Lower lobe of right lung (tissue), 2 donors: Measurements from ENCODE around the gene LGALS1. TPM values are rescaled to one million over a fixed set of nuclear protein-coding genes. Genes with fewer than 3 reads are reported as not detected.
A peak's percentile ranks its signal among the peaks of the same experiment; 100 is the strongest.
"Not testable (repeated sequence)": the region's sequence is repeated elsewhere in the genome, so short reads cannot be mapped to it uniquely, and the experiment has no call there.

Source experiments
- ATAC-seq, 2 donors: fragments of 200-7000 bp; cut with Tn5 transposase; one replicate each; pipeline ENCODE4 v1.9.1; 2020 to 2022; ENCODE audit warnings: mild to moderate bottlenecking in 2 of 2, moderate library complexity in 2 of 2
- DNase-seq: peaks from one replicate; pipeline ENCODE4 v3.0.0-alpha.2; 2020
- H3K27ac ChIP-seq: fragments of 200-600 bp; one replicate; pipeline ENCODE4 v1.8.0; 2022
- H3K27me3 ChIP-seq: fragments of 200-600 bp; one replicate; pipeline ENCODE4 v1.8.0; 2022; ENCODE audit warnings: low read depth
- H3K36me3 ChIP-seq: fragments of 200-600 bp; one replicate; pipeline ENCODE4 v1.8.0; 2022; ENCODE audit warnings: mild to moderate bottlenecking
- H3K4me1 ChIP-seq: fragments of 200-600 bp; one replicate; pipeline ENCODE4 v1.8.0; 2022
- H3K4me3 ChIP-seq: fragments of 200-600 bp; one replicate; pipeline ENCODE4 v1.8.0; 2022; ENCODE audit warnings: mild to moderate bottlenecking
- H3K9me3 ChIP-seq: fragments of 200-600 bp; one replicate; pipeline ENCODE4 v1.8.0; 2022
- intact Hi-C: fragments of 100-400 bp; cut with DNase I; formaldehyde crosslinking; loops from one replicate; pipeline ENCODE4 v1.11.0; 2022
- total RNA-seq: library from RNA; stranded (reverse); fragmentation: NEBNext Ultra II Directional; extraction: Animal tissue kit (Norgen Biotek cat#: 25700); gene quantifications from one replicate; pipeline ENCODE4 v1.2.1, GENCODE V29; 2021
- TF ChIP-seq, protein P1 (sequence below): fragments of 200-600 bp; IDR thresholded peaks from one replicate; pipeline ENCODE4 v1.8.0; 2022; ENCODE audit warnings: antibody characterized with exemption, mild to moderate bottlenecking
- donor health status: DM: no; HTN: yes; CAD: no; lungs with severe emphysema.

LGALS1 gene
- total RNA-seq, 1 donor from 2014 or later: 425 TPM

GRCh38 chr22:37650463-37651136 lies 24.8 kb upstream of the LGALS1 start:
- Histone ChIP-seq H3K27me3 (no peaks in the 10 kb centered on the region), H3K4me3 (no peak overlapping the region), H3K9me3 (no peaks in the 10 kb centered on the region), H3K4me1 (no peaks in the 10 kb centered on the region), H3K36me3 (peaks cover 70% of the 10 kb centered on the region), H3K27ac (no peak overlapping the region)
- ATAC-seq (no peak), DNase-seq (no peak)
- intact Hi-C loops: no loop called here
- TF ChIP-seq, protein P1, sequence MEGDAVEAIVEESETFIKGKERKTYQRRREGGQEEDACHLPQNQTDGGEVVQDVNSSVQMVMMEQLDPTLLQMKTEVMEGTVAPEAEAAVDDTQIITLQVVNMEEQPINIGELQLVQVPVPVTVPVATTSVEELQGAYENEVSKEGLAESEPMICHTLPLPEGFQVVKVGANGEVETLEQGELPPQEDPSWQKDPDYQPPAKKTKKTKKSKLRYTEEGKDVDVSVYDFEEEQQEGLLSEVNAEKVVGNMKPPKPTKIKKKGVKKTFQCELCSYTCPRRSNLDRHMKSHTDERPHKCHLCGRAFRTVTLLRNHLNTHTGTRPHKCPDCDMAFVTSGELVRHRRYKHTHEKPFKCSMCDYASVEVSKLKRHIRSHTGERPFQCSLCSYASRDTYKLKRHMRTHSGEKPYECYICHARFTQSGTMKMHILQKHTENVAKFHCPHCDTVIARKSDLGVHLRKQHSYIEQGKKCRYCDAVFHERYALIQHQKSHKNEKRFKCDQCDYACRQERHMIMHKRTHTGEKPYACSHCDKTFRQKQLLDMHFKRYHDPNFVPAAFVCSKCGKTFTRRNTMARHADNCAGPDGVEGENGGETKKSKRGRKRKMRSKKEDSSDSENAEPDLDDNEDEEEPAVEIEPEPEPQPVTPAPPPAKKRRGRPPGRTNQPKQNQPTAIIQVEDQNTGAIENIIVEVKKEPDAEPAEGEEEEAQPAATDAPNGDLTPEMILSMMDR: no peak

GRCh38 chr22:37654563-37655251 lies 20.7 kb upstream of the LGALS1 start:
- intact Hi-C loops: no loop called here
- ATAC-seq (no peak), DNase-seq (no peak)
- Histone ChIP-seq H3K27me3 (no peaks in the 10 kb centered on the region), H3K9me3 (no peaks in the 10 kb centered on the region), H3K4me1 (peaks cover 14% of the 10 kb centered on the region), H3K36me3 (peaks cover 42% of the 10 kb centered on the region), H3K27ac (no peak overlapping the region), H3K4me3 (no peak overlapping the region)
- TF ChIP-seq, protein P1: no peak

- Histone ChIP-seq H3K4me1 (peaks cover 19% of the 10 kb centered on the region), H3K27me3 (no peaks in the 10 kb centered on the region), H3K4me3 (no peak overlapping the region), H3K9me3 (no peaks in the 10 kb centered on the region), H3K36me3 (peaks cover 37% of the 10 kb centered on the region), H3K27ac (no peak overlapping the region)
- ATAC-seq (no peak), DNase-seq (no peak)
- TF ChIP-seq, protein P1: no peak
- intact Hi-C loops: no loop called here
Measured at GRCh38 chr22:37655252-37655563, 20.2 kb upstream of the LGALS1 start.

- H3K9me3 ChIP-seq, DNase-seq, H3K27ac ChIP-seq, H3K4me3 ChIP-seq, ATAC-seq, H3K27me3 ChIP-seq, intact Hi-C loops: not testable (repeated sequence)
- Histone ChIP-seq H3K36me3 (peaks cover 23% of the 10 kb centered on the region), H3K4me1 (peaks cover 31% of the 10 kb centered on the region)
Measured at GRCh38 chr22:37656583-37656982, 18.9 kb upstream of the LGALS1 start.

DNA sequence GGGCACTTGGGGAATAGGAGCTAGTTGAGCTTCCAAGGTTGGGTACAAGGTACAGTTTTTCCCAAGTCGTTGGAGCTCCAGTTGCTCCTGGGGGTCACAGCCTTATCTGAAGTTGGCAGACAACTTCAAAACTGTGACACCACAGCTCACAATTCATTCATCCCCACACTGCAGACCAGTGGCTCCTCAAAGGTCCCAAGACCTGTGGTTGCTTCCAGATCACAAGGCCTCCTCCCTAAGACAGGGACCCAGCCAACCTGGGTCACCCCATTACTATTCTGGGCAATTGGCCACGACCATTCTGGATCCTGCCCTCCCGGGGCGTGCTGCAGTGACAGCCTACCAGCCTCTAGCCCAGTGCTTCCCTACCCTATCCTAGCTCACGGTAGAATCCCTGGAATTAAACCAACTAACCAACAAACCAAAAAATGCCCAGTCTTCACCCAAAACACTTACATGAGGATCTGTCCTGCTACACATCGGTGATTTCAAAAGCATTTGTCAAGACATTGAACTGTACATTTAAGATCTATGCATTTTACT lies 17.8 kb upstream of the LGALS1 start:
- TF ChIP-seq, protein P1: no peak
- Histone ChIP-seq H3K9me3 (no peaks in the 10 kb centered on the region), H3K4me1 (peaks cover 39% of the 10 kb centered on the region), H3K4me3 (peak overlapping the region; percentile 48), H3K27ac (peak overlapping the region; percentile 68), H3K36me3 (peaks cover 13% of the 10 kb centered on the region), H3K27me3 (no peaks in the 10 kb centered on the region)
- intact Hi-C loops: no loop called here
- DNase-seq: no peak
- no peak for ATAC-seq
